ENCODE data around the gene MOCS1. TPM values are rescaled to one million over a fixed set of nuclear protein-coding genes. Genes with fewer than 3 reads are reported as not detected.
A peak's percentile ranks its signal among the peaks of the same experiment; 100 is the strongest.

MOCS1 gene
- total RNA-seq, 4 donors from 2014 or later = 5.0 to 12.0 (median 8.4) TPM

DNA sequence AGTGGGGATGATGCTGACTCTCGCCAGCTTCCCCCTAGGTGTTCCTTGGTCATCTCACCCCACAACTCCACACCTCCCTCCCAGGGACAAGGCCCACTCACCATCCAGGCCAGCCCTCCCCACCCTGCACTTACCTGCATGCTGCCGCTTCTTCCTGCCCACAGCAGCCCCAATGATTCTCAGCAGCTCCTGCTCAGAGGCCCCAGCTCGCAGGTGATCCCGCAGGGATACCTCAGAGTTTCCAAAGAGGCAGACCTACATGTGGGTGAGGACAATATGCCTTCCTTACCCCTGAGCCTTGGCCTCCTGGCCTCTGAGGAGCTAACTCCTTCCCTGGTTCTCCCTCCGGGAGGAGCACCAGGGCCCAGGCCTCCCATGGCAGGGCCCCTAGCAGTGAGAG is 24.6 kb downstream of the MOCS1 start:
- Histone ChIP-seq H3K27ac (no peak overlapping the region), H3K4me1 (no peaks in the 10 kb centered on the region), H3K4me3 (no peak overlapping the region), H3K36me3 (peaks cover 6 to 56% (median 9%) of the 10 kb centered on the region in 3 donors), H3K9me3 (no peaks in the 10 kb centered on the region), H3K27me3 (no peaks in the 10 kb centered on the region)
- TF ChIP-seq, protein P1, sequence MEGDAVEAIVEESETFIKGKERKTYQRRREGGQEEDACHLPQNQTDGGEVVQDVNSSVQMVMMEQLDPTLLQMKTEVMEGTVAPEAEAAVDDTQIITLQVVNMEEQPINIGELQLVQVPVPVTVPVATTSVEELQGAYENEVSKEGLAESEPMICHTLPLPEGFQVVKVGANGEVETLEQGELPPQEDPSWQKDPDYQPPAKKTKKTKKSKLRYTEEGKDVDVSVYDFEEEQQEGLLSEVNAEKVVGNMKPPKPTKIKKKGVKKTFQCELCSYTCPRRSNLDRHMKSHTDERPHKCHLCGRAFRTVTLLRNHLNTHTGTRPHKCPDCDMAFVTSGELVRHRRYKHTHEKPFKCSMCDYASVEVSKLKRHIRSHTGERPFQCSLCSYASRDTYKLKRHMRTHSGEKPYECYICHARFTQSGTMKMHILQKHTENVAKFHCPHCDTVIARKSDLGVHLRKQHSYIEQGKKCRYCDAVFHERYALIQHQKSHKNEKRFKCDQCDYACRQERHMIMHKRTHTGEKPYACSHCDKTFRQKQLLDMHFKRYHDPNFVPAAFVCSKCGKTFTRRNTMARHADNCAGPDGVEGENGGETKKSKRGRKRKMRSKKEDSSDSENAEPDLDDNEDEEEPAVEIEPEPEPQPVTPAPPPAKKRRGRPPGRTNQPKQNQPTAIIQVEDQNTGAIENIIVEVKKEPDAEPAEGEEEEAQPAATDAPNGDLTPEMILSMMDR (IDR thresholded peaks at IDR 0.05) = no peak
- TF ChIP-seq POLR2A (IDR thresholded peaks at IDR 0.05) = no peak
- no peak for DNase-seq
- WGBS, 2 donors = 92 to 95% methylated on average over 4 to 5 of the region's 5 CpGs
- intact Hi-C loops (cut with DNase I) = no loop called here

DNA sequence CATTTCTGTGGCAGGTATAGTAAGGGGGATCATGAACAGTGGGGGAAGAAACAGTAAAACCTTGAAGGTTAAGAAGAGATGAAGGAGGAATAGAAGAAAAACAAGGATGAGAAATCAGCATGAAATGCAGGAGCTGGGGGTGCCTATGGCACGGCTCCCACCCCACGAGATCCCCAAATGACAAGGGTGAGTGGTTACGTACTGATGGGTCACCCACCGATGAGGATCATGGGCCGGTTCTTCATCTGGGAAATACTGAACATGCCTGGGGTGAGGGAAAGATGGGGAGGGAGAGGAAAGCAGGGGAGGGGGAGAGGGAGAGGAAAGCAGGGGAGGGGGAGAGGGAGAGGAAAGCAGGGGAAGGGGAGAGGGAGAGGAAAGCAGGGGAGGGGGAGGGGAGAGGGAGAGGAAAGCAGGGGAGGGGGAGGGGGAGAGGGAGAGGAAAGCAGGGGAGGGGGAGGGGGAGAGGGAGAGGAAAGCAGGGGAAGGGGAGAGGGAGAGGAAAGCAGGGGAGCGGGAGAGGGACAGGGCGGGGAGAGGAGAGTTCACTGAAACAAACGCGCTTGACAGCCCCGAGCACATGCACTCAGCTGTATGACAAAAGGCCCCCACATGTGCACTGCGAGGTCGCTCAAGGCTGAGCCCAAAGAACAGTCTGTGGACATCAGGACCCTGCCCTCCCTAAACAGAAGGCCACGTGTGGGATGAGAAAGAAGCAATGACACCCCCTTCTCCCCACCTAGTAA is 25.3 kb downstream of the MOCS1 start:
- no peak overlapping the region for H3K4me3 ChIP-seq
- no peak for DNase-seq
- no peak overlapping the region for H3K27ac ChIP-seq
- H3K36me3 ChIP-seq = peaks cover 6 to 49% (median 7%) of the 10 kb centered on the region in 3 donors
- no peak for TF ChIP-seq POLR2A (IDR thresholded peaks at IDR 0.05)
- TF ChIP-seq, protein P1 (IDR thresholded peaks at IDR 0.05) = no peak
- WGBS, 2 donors = 83 to 86% methylated on average over 11 to 12 of the region's 13 CpGs
- H3K4me1 ChIP-seq = no peaks in the 10 kb centered on the region
- intact Hi-C loops (cut with DNase I) = no loop called here
- no peaks in the 10 kb centered on the region for H3K9me3 ChIP-seq
- H3K27me3 ChIP-seq = no peaks in the 10 kb centered on the region

DNA sequence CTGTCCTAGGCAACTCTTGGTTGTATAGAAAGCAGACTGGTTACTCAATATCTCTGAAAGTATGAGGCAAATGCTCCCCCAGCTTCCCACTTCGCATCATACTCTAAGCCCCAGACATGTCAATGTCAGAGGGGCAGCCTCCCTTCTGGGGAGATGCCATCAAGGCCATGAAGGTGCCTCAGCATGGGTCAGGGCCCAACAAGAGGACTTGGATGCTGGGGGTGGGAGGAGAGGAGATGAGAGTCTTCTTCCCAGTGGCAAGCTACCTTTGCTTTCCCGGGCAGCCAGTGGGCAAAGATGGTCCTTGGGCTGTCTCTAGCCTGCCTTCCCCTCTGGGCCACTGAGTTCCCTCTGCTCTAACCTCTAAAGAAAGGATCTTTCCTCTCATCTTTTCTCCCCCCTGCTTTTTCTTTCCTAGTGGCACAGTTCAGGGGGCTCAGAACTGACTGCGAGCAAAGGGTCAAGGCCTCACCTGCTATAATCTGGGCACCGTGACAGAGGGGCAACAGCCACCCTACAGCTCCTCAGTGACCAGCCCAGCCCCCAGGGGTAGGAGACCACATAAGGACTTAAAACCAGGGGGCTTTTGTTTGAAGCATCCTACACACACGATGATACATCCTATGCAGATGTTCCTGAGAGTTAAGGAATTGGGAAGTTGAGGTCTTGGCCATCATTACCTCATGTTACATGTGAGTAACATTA is 26.2 kb downstream of the MOCS1 start:
- 86 to 93% methylated on average over 4 to 5 of the region's 5 CpGs for WGBS, 2 donors
- no peak for DNase-seq
- intact Hi-C loops (cut with DNase I) = no loop called here
- Histone ChIP-seq H3K27me3 (no peaks in the 10 kb centered on the region), H3K4me1 (no peaks in the 10 kb centered on the region), H3K27ac (peak overlapping the region in 1 of 4 donors; percentile 21), H3K4me3 (no peak overlapping the region), H3K36me3 (peaks cover 0 to 39% (median 0%) of the 10 kb centered on the region in 3 donors), H3K9me3 (no peaks in the 10 kb centered on the region)
- TF ChIP-seq, protein P1 (IDR thresholded peaks at IDR 0.05) = no peak
- no peak for TF ChIP-seq POLR2A (IDR thresholded peaks at IDR 0.05)

DNA sequence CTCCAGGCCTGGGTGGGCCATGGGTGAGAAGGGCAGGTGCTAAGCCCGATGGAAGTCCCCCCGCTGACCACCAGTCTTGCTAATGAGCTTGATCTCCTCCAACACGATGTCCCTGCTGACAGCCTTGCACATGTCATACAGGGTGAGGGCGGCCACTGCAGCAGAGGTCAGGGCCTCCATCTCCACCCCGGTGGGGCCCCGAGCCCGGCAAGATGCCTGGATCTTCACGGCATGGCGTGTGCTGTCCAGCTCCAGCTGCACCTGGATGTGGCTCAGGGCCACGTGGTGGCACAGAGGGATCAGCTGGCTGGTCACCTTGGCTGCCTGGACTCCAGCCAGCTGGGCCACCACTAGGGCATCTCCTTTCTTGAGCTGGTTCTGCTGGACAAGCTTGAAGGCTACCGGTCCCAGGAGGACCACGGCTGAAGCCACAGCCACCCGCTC is 27.9 kb downstream of the MOCS1 start:
- Histone ChIP-seq H3K4me3 (no peak overlapping the region), H3K4me1 (no peaks in the 10 kb centered on the region), H3K27ac (peak overlapping the region in 1 of 4 donors; percentile 0), H3K27me3 (no peaks in the 10 kb centered on the region), H3K9me3 (no peaks in the 10 kb centered on the region), H3K36me3 (peaks cover 0 to 22% (median 0%) of the 10 kb centered on the region in 3 donors)
- intact Hi-C loops (cut with DNase I) = no loop called here
- TF ChIP-seq, protein P1 (IDR thresholded peaks at IDR 0.05) = no peak
- no peak for TF ChIP-seq POLR2A (IDR thresholded peaks at IDR 0.05)
- no peak for DNase-seq
- 76% methylated on average over 7 of the region's 13 CpGs; no CpG with 5 or more reads in 1 of the 2 donors for WGBS, 2 donors

DNA sequence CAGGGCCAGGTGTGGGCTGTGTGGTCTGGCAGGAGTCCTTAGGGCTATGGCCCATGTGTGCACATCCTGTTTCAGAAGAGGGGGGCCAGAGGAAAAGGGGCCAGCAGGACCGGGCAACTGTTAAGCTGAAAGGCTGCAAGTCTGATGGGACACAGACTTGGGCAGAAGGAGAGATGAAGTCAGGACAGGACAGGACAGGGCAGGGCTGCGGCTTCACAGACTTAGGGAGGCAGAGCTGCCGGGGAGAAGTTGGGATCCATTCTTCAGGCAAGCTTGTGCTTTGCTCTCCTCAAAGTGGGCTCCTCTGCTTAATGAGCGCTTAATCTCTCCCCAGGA is 28.7 kb downstream of the MOCS1 start:
- 85 to 87% methylated on average over 3 to 4 of the region's 4 CpGs for WGBS, 2 donors
- H3K4me1 ChIP-seq = no peaks in the 10 kb centered on the region
- H3K36me3 ChIP-seq = peaks cover 0 to 20% (median 0%) of the 10 kb centered on the region in 3 donors
- H3K9me3 ChIP-seq = no peaks in the 10 kb centered on the region
- H3K27ac ChIP-seq = no peak overlapping the region
- no peak for TF ChIP-seq POLR2A (IDR thresholded peaks at IDR 0.05)
- TF ChIP-seq, protein P1 (IDR thresholded peaks at IDR 0.05) = no peak
- H3K27me3 ChIP-seq = no peaks in the 10 kb centered on the region
- intact Hi-C loops (cut with DNase I) = no loop called here
- DNase-seq = no peak
- H3K4me3 ChIP-seq = no peak overlapping the region
